Testis (tissue), 2 donors: ENCODE results near the gene SAMMSON.

Experiments
- POLR2A ChIP-seq: fragments of 450-650 bp; IDR thresholded peaks from one replicate; pipeline ENCODE4 v1.6.1; 2017; ENCODE audit warnings: antibody characterized with exemption, mild to moderate bottlenecking, moderate library complexity
- TF ChIP-seq, protein P1 (sequence below), 3 experiments: fragments of 450-650 bp in 2 of 3; fragments of 200-600 bp in 1 of 3; sonication (generic) in 1 of 3; IDR thresholded peaks; one replicate each; pipeline ENCODE4 v1.5.1; 2016 to 2019; ENCODE audit warnings: antibody characterized with exemption in 3 of 3, mild to moderate bottlenecking in 2 of 3, moderate library complexity in 1 of 3

DNA sequence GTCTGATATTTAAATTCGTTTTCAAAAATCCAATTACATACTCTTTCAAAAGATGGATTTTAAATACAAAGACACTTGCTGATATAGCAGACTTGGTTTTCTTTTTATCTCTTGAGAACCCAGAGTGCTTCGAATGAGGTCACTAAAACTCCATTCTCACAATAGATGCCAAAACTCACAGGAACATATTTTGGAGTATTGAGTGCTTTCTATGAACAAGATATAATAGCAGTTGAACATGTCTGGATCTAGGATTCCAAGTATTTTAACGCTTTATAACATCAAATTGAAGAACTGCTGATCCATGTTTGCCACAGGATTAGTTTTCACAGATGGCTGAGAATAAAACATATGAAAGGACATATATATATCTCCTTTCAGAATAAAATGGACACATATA is 113.2 kb downstream of the SAMMSON start:
- TF ChIP-seq, protein P1, sequence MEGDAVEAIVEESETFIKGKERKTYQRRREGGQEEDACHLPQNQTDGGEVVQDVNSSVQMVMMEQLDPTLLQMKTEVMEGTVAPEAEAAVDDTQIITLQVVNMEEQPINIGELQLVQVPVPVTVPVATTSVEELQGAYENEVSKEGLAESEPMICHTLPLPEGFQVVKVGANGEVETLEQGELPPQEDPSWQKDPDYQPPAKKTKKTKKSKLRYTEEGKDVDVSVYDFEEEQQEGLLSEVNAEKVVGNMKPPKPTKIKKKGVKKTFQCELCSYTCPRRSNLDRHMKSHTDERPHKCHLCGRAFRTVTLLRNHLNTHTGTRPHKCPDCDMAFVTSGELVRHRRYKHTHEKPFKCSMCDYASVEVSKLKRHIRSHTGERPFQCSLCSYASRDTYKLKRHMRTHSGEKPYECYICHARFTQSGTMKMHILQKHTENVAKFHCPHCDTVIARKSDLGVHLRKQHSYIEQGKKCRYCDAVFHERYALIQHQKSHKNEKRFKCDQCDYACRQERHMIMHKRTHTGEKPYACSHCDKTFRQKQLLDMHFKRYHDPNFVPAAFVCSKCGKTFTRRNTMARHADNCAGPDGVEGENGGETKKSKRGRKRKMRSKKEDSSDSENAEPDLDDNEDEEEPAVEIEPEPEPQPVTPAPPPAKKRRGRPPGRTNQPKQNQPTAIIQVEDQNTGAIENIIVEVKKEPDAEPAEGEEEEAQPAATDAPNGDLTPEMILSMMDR (IDR thresholded peaks at IDR 0.05): no peak
- TF ChIP-seq POLR2A: no peak
